ENCODE measurements around the gene XAGE3.
"Not testable (repeated sequence)": the region's sequence is repeated elsewhere in the genome, so short reads cannot be mapped to it uniquely, and the experiment has no call there.

XAGE3 gene

GRCh38 chrX:52867610-52868348 is at the start of gene XAGE3:
TSS of gene XAGE3 (minus strand) at chrX:52868083. CDS start at chrX:52867133, 950 bp downstream.
- DNase-seq (ENCODE audit: low read depth) = no peak

- DNase-seq (ENCODE audit: low read depth) = not testable (repeated sequence)
Measured at GRCh38 chrX:52914704-52915103, 46.8 kb upstream of the XAGE3 start.

- not testable (repeated sequence) for DNase-seq (ENCODE audit: low read depth)
Measured at GRCh38 chrX:52913681-52914080, 45.8 kb upstream of the XAGE3 start.

- not testable (repeated sequence) for DNase-seq (ENCODE audit: low read depth)
Measured at GRCh38 chrX:52909313-52909969, 41.6 kb upstream of the XAGE3 start.

GRCh38 chrX:52907900-52908299 is 40.0 kb upstream of the XAGE3 start:
- not testable (repeated sequence) for DNase-seq (ENCODE audit: low read depth)

- DNase-seq (ENCODE audit: low read depth) = not testable (repeated sequence)
Measured at GRCh38 chrX:52907137-52907536, 39.3 kb upstream of the XAGE3 start.

- DNase-seq (ENCODE audit: low read depth) = not testable (repeated sequence)
Measured at GRCh38 chrX:52906072-52906471, 38.2 kb upstream of the XAGE3 start.

GRCh38 chrX:52905531-52905930 is 37.6 kb upstream of the XAGE3 start:
- not testable (repeated sequence) for DNase-seq (ENCODE audit: low read depth)

GRCh38 chrX:52896855-52897709 is 29.2 kb upstream of the XAGE3 start, which contains the start of gene FAM156B:
TSS of gene FAM156B (plus strand) at chrX:52897330. CDS start at chrX:52907226, 9,896 bp downstream.
- not testable (repeated sequence) for DNase-seq (ENCODE audit: low read depth)

GRCh38 chrX:52896438-52896837 is 28.6 kb upstream of the XAGE3 start:
- DNase-seq (ENCODE audit: low read depth) = not testable (repeated sequence)

- DNase-seq (ENCODE audit: low read depth) = not testable (repeated sequence)
Measured at GRCh38 chrX:52888090-52888489, 20.2 kb upstream of the XAGE3 start.

GRCh38 chrX:52887459-52887858 is 19.6 kb upstream of the XAGE3 start:
- DNase-seq (ENCODE audit: low read depth) = not testable (repeated sequence)

- not testable (repeated sequence) for DNase-seq (ENCODE audit: low read depth)
Measured at GRCh38 chrX:52876386-52876785, 8.5 kb upstream of the XAGE3 start.

GRCh38 chrX:52875436-52875835 is 7.6 kb upstream of the XAGE3 start:
- DNase-seq (ENCODE audit: low read depth) = not testable (repeated sequence)

- no peak for DNase-seq (ENCODE audit: low read depth)
Measured at GRCh38 chrX:52874661-52875060, 6.8 kb upstream of the XAGE3 start.

- DNase-seq (ENCODE audit: low read depth) = not testable (repeated sequence)
Measured at GRCh38 chrX:52873825-52874224, 5.9 kb upstream of the XAGE3 start.

- DNase-seq (ENCODE audit: low read depth) = no peak
Measured at GRCh38 chrX:52870046-52870445, 2.2 kb upstream of the XAGE3 start.

- DNase-seq (ENCODE audit: low read depth) = no peak
Measured at GRCh38 chrX:52865343-52865998, 2.4 kb downstream of the XAGE3 start.

GRCh38 chrX:52856991-52857525 is 10.8 kb downstream of the XAGE3 start:
- not testable (repeated sequence) for DNase-seq (ENCODE audit: low read depth)

GRCh38 chrX:52852110-52852860 is 15.6 kb downstream of the XAGE3 start:
- no peak for DNase-seq (ENCODE audit: low read depth)

GRCh38 chrX:52843619-52844018 is 24.3 kb downstream of the XAGE3 start:
- DNase-seq (ENCODE audit: low read depth) = not testable (repeated sequence)

All from GM04504 (cell line).